Glomerular visceral epithelial cell (primary cell): Measurements from ENCODE around the gene SLC8B1.

Experiments
- DNase-seq: peaks from one replicate; pipeline ENCODE4 v3.0.0-alpha.2; 2016; ENCODE audit errors: extremely low spot score

SLC8B1 gene

GRCh38 chr12:113322343-113322742, 12.6 kb downstream of the SLC8B1 start:
- DNase-seq: no peak

- no peak for DNase-seq
Measured at GRCh38 chr12:113320401-113320800, 14.5 kb downstream of the SLC8B1 start.

GRCh38 chr12:113318900-113319628, 15.8 kb downstream of the SLC8B1 start:
- no peak for DNase-seq

GRCh38 chr12:113318046-113318656, 16.8 kb downstream of the SLC8B1 start:
- no peak for DNase-seq

- no peak for DNase-seq
Measured at GRCh38 chr12:113317122-113317521, 17.8 kb downstream of the SLC8B1 start.

- no peak for DNase-seq
Measured at GRCh38 chr12:113316155-113316554, 18.8 kb downstream of the SLC8B1 start.

GRCh38 chr12:113315358-113315757, 19.6 kb downstream of the SLC8B1 start:
- no peak for DNase-seq

GRCh38 chr12:113314121-113314529, 20.8 kb downstream of the SLC8B1 start:
- no peak for DNase-seq

- no peak for DNase-seq
Measured at GRCh38 chr12:113310489-113310888, 24.4 kb downstream of the SLC8B1 start.

GRCh38 chr12:113306382-113306781, 28.5 kb downstream of the SLC8B1 start:
- DNase-seq: no peak

- DNase-seq: no peak
Measured at GRCh38 chr12:113305281-113305856, 29.5 kb downstream of the SLC8B1 start.

GRCh38 chr12:113302886-113303640, 31.8 kb downstream of the SLC8B1 start:
- no peak for DNase-seq

GRCh38 chr12:113302466-113302865, 32.4 kb downstream of the SLC8B1 start:
- no peak for DNase-seq

GRCh38 chr12:113301811-113302210, 33.1 kb downstream of the SLC8B1 start:
- DNase-seq: no peak

GRCh38 chr12:113299619-113300237, 35.2 kb downstream of the SLC8B1 start:
- DNase-seq: peak; percentile 91

GRCh38 chr12:113298861-113299545, 35.9 kb downstream of the SLC8B1 start:
- DNase-seq: no peak

- no peak for DNase-seq
Measured at GRCh38 chr12:113298472-113298817, 36.5 kb downstream of the SLC8B1 start.

GRCh38 chr12:113297621-113298471, 37.1 kb downstream of the SLC8B1 start:
- no peak for DNase-seq

- DNase-seq: no peak
Measured at GRCh38 chr12:113297214-113297587, 37.7 kb downstream of the SLC8B1 start.

GRCh38 chr12:113296557-113297213, 38.2 kb downstream of the SLC8B1 start:
- DNase-seq: no peak
